Ovary (tissue), 9 donors: ENCODE measurements around the gene GRB14. TPM values are rescaled to one million over a fixed set of nuclear protein-coding genes. Genes with fewer than 3 reads are reported as not detected.
"Not testable (repeated sequence)": the region's sequence is repeated elsewhere in the genome, so short reads cannot be mapped to it uniquely, and the experiment has no call there.

Experiments used
- DNase-seq, 5 donors: peaks; one replicate each; pipeline ENCODE4 v3.0.0-alpha.2; 2019 to 2020
- H3K27ac ChIP-seq, 2 donors: fragments of 200-600 bp; one replicate each; pipeline versions ENCODE4 v1.5.1 to v1.8.0; 2019 to 2022
- H3K27me3 ChIP-seq: fragments of 200-600 bp; one replicate; pipeline ENCODE4 v1.8.0; 2022
- H3K36me3 ChIP-seq: fragments of 200-600 bp; sonication (generic); one replicate; pipeline ENCODE4 v1.5.1; 2019
- H3K4me1 ChIP-seq: one replicate; pipeline ENCODE4 v1.8.1; 2013; ENCODE audit warnings: mild to moderate bottlenecking, moderate library complexity; ENCODE audit not compliant: insufficient read depth
- H3K4me3 ChIP-seq: fragments of 200-600 bp; sonication (generic); one replicate; pipeline ENCODE4 v1.5.1; 2017
- H3K9me3 ChIP-seq, 2 donors: fragments of 200-600 bp in 1 of 2; sonication (generic) in 1 of 2; one replicate each; pipeline versions ENCODE4 v1.5.1 to v1.8.1; 2013 to 2019; ENCODE audit warnings: mild to moderate bottlenecking in 1 of 2, moderate library complexity in 1 of 2
- CTCF ChIP-seq, 3 donors: fragments of 450-650 bp in 2 of 3; fragments of 200-600 bp in 1 of 3; IDR thresholded peaks; one replicate each; pipeline versions ENCODE4 v1.5.1 to v1.8.0; 2016 to 2022; ENCODE audit warnings: antibody characterized with exemption in 3 of 3, mild to moderate bottlenecking in 1 of 3
- EP300 ChIP-seq: sonication (generic); formaldehyde crosslinking; IDR thresholded peaks from one replicate; pipeline ENCODE4 v1.6.1; 2017; ENCODE audit warnings: antibody characterized with exemption
- POLR2A ChIP-seq: fragments of 450-650 bp; IDR thresholded peaks from one replicate; pipeline ENCODE4 v1.6.1; 2017; ENCODE audit warnings: antibody characterized with exemption, mild to moderate bottlenecking, moderate library complexity
- WGBS, 3 donors: extraction: QIAGEN DNeasy Blood & Tissue Kit in 1 of 3; methylation state at CpG; one replicate each; pipeline versions ENCODE4 v1.1.5 to v1.1.7; 2013 to 2017; 5-methylcytosine and 5-hydroxymethylcytosine counted together
- intact Hi-C, 4 donors: fragments of 100-400 bp; cut with DNase I; formaldehyde crosslinking; loops; one replicate each; pipeline versions ENCODE4 v1.11.0 to v1.15.1; 2022 to 2023
- polyA plus RNA-seq, 2 donors: library from polyadenylated mRNA; stranded (reverse); fragments of 200-250 nt in 1 of 2; fragments of 350-450 nt in 1 of 2; fragmentation: Illumina TruSeq in 1 of 2; extraction: RNeasy Lipid Tissue Mini Kit (QIAGEN cat#74804) in 1 of 2; gene quantifications; one replicate each; pipeline ENCODE4 v1.2.3, GENCODE V29; 2013 to 2014
- total RNA-seq, 7 donors: library from RNA; depleted of rRNA in 2 of 7; stranded (reverse); fragments of >200 nt in 2 of 7; fragmentation: NEBNext Ultra II Directional in 3 of 7; extraction: Animal tissue kit (Norgen Biotek cat#: 25700) in 3 of 7; gene quantifications; one replicate each; pipeline versions ENCODE4 v1.1.0 to v1.2.4, GENCODE V29; 2016 to 2023
- donor health status: DM: no; HTN: no; CAD: no; lungs with moderate emphysema.
- donor health status: DM: no; HTN: no; CAD: no.
- donor health status: Bipolar disorder and iron deficiency.
- donor health status: DM: yes; HTN: yes; CAD: no.
- donor health status: DM: no; HTN: no; CAD: no.
- donor health status: DM: yes; HTN: yes; CAD: no.

The GRB14 gene
- total and polyA plus RNA-seq, 9 donors: 4.5 to 45.6 (median 11.8) TPM

- WGBS, 3 donors: 91 to 95% (median 95%) methylated on average over 2 of the region's 2 CpGs
- intact Hi-C loops: no loop called here
- no peak overlapping the region for H3K27ac ChIP-seq
- no peaks in the 10 kb centered on the region for H3K9me3 ChIP-seq
- H3K4me1 ChIP-seq: no peaks in the 10 kb centered on the region
- H3K27me3 ChIP-seq: no peaks in the 10 kb centered on the region
- no peak overlapping the region for H3K4me3 ChIP-seq
- no peak for DNase-seq
- TF ChIP-seq EP300: no peak
- no peak for TF ChIP-seq CTCF (IDR thresholded peaks at IDR 0.05)
- TF ChIP-seq POLR2A: no peak
- no peaks in the 10 kb centered on the region for H3K36me3 ChIP-seq
Observed at GRCh38 chr2:164642268-164642667, 21.0 kb upstream of the GRB14 start.

- 84 to 85% (median 85%) methylated on average over 3 of the region's 3 CpGs for WGBS, 3 donors
- H3K4me1 ChIP-seq, H3K27ac ChIP-seq, H3K27me3 ChIP-seq, DNase-seq, intact Hi-C loops, H3K36me3 ChIP-seq, H3K9me3 ChIP-seq, H3K4me3 ChIP-seq: not testable (repeated sequence)
Observed at GRCh38 chr2:164628319-164628718, 7.0 kb upstream of the GRB14 start.

GRCh38 chr2:164625378-164625971 is 4.2 kb upstream of the GRB14 start:
- Histone ChIP-seq H3K27me3 (no peaks in the 10 kb centered on the region), H3K9me3 (no peaks in the 10 kb centered on the region), H3K4me1 (no peaks in the 10 kb centered on the region), H3K36me3 (no peaks in the 10 kb centered on the region), H3K27ac (no peak overlapping the region), H3K4me3 (no peak overlapping the region)
- no peak for DNase-seq
- intact Hi-C loops: no loop called here
- 89 to 95% (median 92%) methylated on average over 3 of the region's 3 CpGs for WGBS, 3 donors
- TF ChIP-seq EP300 (no peak), POLR2A (no peak), CTCF (IDR thresholded peaks at IDR 0.05) (no peak)

GRCh38 chr2:164624316-164624715 is 3.0 kb upstream of the GRB14 start:
- DNase-seq: no peak
- Histone ChIP-seq H3K4me3 (no peak overlapping the region), H3K9me3 (no peaks in the 10 kb centered on the region), H3K36me3 (no peaks in the 10 kb centered on the region), H3K27me3 (no peaks in the 10 kb centered on the region), H3K27ac (no peak overlapping the region), H3K4me1 (no peaks in the 10 kb centered on the region)
- WGBS, 3 donors: 89 to 93% (median 91%) methylated on average over 2 of the region's 2 CpGs
- intact Hi-C loops: no loop called here
- TF ChIP-seq EP300 (no peak), CTCF (IDR thresholded peaks at IDR 0.05) (no peak), POLR2A (no peak)

- intact Hi-C loops: no loop called here
- no peak for DNase-seq
- H3K4me3 ChIP-seq: no peak overlapping the region
- no peaks in the 10 kb centered on the region for H3K36me3 ChIP-seq
- H3K27me3 ChIP-seq: no peaks in the 10 kb centered on the region
- no peak for TF ChIP-seq POLR2A
- TF ChIP-seq CTCF (IDR thresholded peaks at IDR 0.05): no peak
- no peak for TF ChIP-seq EP300
- H3K9me3 ChIP-seq: no peaks in the 10 kb centered on the region
- no peaks in the 10 kb centered on the region for H3K4me1 ChIP-seq
- 88 to 93% (median 91%) methylated on average over 12 of the region's 12 CpGs for WGBS, 3 donors
- no peak overlapping the region for H3K27ac ChIP-seq
Observed at GRCh38 chr2:164622338-164623106, 1.2 kb upstream of the GRB14 start.
